A549 (cell line): ENCODE measurements around the gene MT2A.

Experiments
- BHLHE40 ChIP-seq: IDR thresholded peaks from 2 replicates; pipeline ENCODE4 v1.6.1; 2012; ENCODE audit warnings: low read depth, low read length, inconsistent platforms
- CEBPB ChIP-seq, 2 experiments: fragments of >200 bp in 1 of 2; sonication (Bioruptor Twin) in 1 of 2; formaldehyde crosslinking in 1 of 2; IDR thresholded peaks; 2 replicates each; pipeline ENCODE4 v1.6.1; 2012 to 2016
- CHD4 ChIP-seq: fragments of 200-600 bp; sonication (generic); IDR thresholded peaks from 2 replicates; pipeline ENCODE4 v1.6.1; 2016; ENCODE audit warnings: antibody characterized with exemption, mild to moderate bottlenecking, borderline replicate concordance
- KDM1A ChIP-seq: fragments of 200-600 bp; sonication (generic); IDR thresholded peaks from 2 replicates; pipeline ENCODE4 v1.6.1; 2016; ENCODE audit warnings: low read depth, mild to moderate bottlenecking
- NFE2L2 ChIP-seq: fragments of 150-350 bp; conservative IDR thresholded peaks from 2 replicates; pipeline ENCODE4 v1.6.1; 2014; ENCODE audit warnings: low read length
- PHF8 ChIP-seq: fragments of 200-600 bp; sonication (generic); IDR thresholded peaks from 2 replicates; pipeline ENCODE4 v1.6.1; 2016; ENCODE audit warnings: low read depth, mild to moderate bottlenecking, antibody characterized with exemption, moderate library complexity, borderline replicate concordance
- POLR2A ChIP-seq: IDR thresholded peaks from 2 replicates; pipeline ENCODE4 v1.6.1; 2012; ENCODE audit warnings: mild to moderate bottlenecking, low read length
- RARB ChIP-seq: fragments of 250-450 bp; sonication (Bioruptor Pico); IDR thresholded peaks from 2 replicates; pipeline ENCODE4 v1.8.0; 2021; ENCODE audit warnings: mild to moderate bottlenecking, moderate library complexity
- RFX5 ChIP-seq: fragments of 450-650 bp; IDR thresholded peaks from 2 replicates; pipeline ENCODE4 v1.7.1; 2014; ENCODE audit warnings: antibody characterized with exemption, mild to moderate bottlenecking, moderate library complexity
- RNF2 ChIP-seq: fragments of 200-600 bp; sonication (generic); IDR thresholded peaks from 2 replicates; pipeline ENCODE4 v1.6.1; 2016; ENCODE audit warnings: low read depth, mild to moderate bottlenecking, antibody characterized with exemption, moderate library complexity, borderline replicate concordance
- SMC3 ChIP-seq: fragments of >200 bp; sonication (Bioruptor Twin); formaldehyde crosslinking; IDR thresholded peaks from 3 replicates; pipeline ENCODE4 v1.6.1; 2018; ENCODE audit warnings: inconsistent platforms
- TF ChIP-seq, protein P1 (sequence below): fragments of 450-650 bp; IDR thresholded peaks from 2 replicates; pipeline ENCODE4 v1.6.1; 2014; ENCODE audit warnings: antibody characterized with exemption
- TF ChIP-seq, protein P2 (sequence below): fragments of >200 bp; sonication (Bioruptor Twin); formaldehyde crosslinking; IDR thresholded peaks from 3 replicates; pipeline ENCODE4 v1.5.1; 2016
- TF ChIP-seq, protein P3 (sequence below): IDR thresholded peaks from 2 replicates; pipeline ENCODE4 v1.6.1; 2012

DNA sequence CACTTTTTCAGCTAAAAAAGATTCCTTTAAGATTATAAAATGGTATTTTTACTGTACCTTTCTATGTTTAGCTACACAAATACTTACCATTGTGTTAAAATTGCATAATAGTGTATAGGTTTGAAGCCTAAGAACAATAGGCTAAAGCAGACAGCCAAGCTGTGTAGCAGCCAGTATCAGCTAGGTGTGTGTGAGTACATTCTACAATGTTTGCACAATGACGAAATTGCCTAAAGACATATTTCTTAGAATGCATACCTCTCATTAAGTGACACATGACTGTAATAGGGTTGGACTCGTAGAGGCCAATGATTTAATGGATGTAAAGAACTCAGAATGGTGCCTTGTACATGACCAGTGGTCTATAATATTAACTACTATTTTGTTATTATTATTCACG is 41.4 kb downstream of the MT2A start:
- TF ChIP-seq, protein P1, sequence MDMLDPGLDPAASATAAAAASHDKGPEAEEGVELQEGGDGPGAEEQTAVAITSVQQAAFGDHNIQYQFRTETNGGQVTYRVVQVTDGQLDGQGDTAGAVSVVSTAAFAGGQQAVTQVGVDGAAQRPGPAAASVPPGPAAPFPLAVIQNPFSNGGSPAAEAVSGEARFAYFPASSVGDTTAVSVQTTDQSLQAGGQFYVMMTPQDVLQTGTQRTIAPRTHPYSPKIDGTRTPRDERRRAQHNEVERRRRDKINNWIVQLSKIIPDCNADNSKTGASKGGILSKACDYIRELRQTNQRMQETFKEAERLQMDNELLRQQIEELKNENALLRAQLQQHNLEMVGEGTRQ: no peak
- TF ChIP-seq, protein P2, sequence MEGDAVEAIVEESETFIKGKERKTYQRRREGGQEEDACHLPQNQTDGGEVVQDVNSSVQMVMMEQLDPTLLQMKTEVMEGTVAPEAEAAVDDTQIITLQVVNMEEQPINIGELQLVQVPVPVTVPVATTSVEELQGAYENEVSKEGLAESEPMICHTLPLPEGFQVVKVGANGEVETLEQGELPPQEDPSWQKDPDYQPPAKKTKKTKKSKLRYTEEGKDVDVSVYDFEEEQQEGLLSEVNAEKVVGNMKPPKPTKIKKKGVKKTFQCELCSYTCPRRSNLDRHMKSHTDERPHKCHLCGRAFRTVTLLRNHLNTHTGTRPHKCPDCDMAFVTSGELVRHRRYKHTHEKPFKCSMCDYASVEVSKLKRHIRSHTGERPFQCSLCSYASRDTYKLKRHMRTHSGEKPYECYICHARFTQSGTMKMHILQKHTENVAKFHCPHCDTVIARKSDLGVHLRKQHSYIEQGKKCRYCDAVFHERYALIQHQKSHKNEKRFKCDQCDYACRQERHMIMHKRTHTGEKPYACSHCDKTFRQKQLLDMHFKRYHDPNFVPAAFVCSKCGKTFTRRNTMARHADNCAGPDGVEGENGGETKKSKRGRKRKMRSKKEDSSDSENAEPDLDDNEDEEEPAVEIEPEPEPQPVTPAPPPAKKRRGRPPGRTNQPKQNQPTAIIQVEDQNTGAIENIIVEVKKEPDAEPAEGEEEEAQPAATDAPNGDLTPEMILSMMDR: no peak
- TF ChIP-seq RNF2 (no peak), POLR2A (no peak), CEBPB (IDR thresholded peaks at IDR 0.05) (no peak), CHD4 (no peak), NFE2L2 (no peak), SMC3 (no peak), PHF8 (no peak), KDM1A (no peak), BHLHE40 (no peak), RARB (CRISPR knock-in tag) (no peak), RFX5 (no peak)
- TF ChIP-seq, protein P3, sequence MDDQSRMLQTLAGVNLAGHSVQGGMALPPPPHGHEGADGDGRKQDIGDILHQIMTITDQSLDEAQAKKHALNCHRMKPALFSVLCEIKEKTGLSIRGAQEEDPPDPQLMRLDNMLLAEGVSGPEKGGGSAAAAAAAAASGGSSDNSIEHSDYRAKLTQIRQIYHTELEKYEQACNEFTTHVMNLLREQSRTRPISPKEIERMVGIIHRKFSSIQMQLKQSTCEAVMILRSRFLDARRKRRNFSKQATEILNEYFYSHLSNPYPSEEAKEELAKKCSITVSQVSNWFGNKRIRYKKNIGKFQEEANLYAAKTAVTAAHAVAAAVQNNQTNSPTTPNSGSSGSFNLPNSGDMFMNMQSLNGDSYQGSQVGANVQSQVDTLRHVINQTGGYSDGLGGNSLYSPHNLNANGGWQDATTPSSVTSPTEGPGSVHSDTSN: no peak
